ENCODE results near the gene KIF21A. TPM values are rescaled to one million over a fixed set of nuclear protein-coding genes. Genes with fewer than 3 reads are reported as not detected.

KIF21A gene
- total and polyA plus RNA-seq, 2 of the 13 experiments (the other 11 are each of a cell fraction or from before 2014, with no cell fraction given), result 20.6 to 39.7 TPM

Other genes with a start within 250 kb of the KIF21A start
- not detected in 2 replicates for gene ABCD2, start 176.7 kb upstream of the KIF21A start, total RNA-seq (2016; rRNA removed; fragmentation: Illumina TruSeq; extraction: Trizol)
- not detected in 2 replicates for gene ABCD2, start 176.7 kb upstream of the KIF21A start, polyA plus RNA-seq (2011; rRNA removed)